Measurements from ENCODE around the gene POLR2F. TPM values are rescaled to one million over a fixed set of nuclear protein-coding genes. Genes with fewer than 3 reads are reported as not detected.

POLR2F gene
- total RNA-seq, 2 donors from 2014 or later, result 43.8 to 119 TPM

GRCh38 chr22:38017272-38017920 is 63.9 kb downstream of the POLR2F start:
- Histone ChIP-seq H3K27ac (peak overlapping the region; percentile 36 to 83 (median 82)), H3K36me3 (replicated peaks in 1 of 2; ENCODE audit: insufficient read depth in 1 of 2, low read depth in 2 of 2) (no peaks in the 10 kb centered on the region), H3K9me3 (no peaks in the 10 kb centered on the region), H3K4me1 (peaks cover 21% of the 10 kb centered on the region), H3K4me3 (no peak overlapping the region), H3K27me3 (no peaks in the 10 kb centered on the region)
- ATAC-seq (peak; percentile 45), DNase-seq (peak; percentile 59 to 79 (median 71))
- TF ChIP-seq CTCF (IDR thresholded peaks at IDR 0.05) (no peak), POLR2A (IDR thresholded peaks at IDR 0.05) (no peak)
- intact Hi-C loops (cut with DNase I), result no loop called here
- WGBS, 2 donors, result 45 to 48% methylated on average over 5 to 7 of the region's 7 CpGs

- no peak for ATAC-seq
Measured at GRCh38 chr22:38017939-38018885, 64.7 kb downstream of the POLR2F start.

More at GRCh38 chr22:38017939-38018885, 64.7 kb downstream of the POLR2F start:
- intact Hi-C loops (cut with DNase I), result no loop called here
- WGBS, 2 donors, result 84 to 85% methylated on average over 11 to 12 of the region's 12 CpGs
- Histone ChIP-seq H3K4me3 (no peak overlapping the region), H3K4me1 (peaks cover 21% of the 10 kb centered on the region), H3K36me3 (replicated peaks in 1 of 2; ENCODE audit: insufficient read depth in 1 of 2, low read depth in 2 of 2) (no peaks in the 10 kb centered on the region), H3K27me3 (no peaks in the 10 kb centered on the region), H3K27ac (peak overlapping the region in 3 of 4 donors; percentile 81 to 83 (median 83)), H3K9me3 (no peaks in the 10 kb centered on the region)
- DNase-seq, result no peak
- no peak for TF ChIP-seq CTCF (IDR thresholded peaks at IDR 0.05)
- no peak for TF ChIP-seq POLR2A (IDR thresholded peaks at IDR 0.05)

Small RNAs within 50 kb of the gene (microRNA-seq; reads per million reads assigned to microRNA genes)
- 0 reads per million in 2 donors for gene MIR4534 (ENCODE audit: borderline number of aligned reads in 2 of 2, borderline replicate concordance in 2 of 2)
- gene MIR6820 (ENCODE audit: borderline number of aligned reads in 2 of 2, borderline replicate concordance in 2 of 2), result 0.93 to 1.3 reads per million in 2 donors

Other genes starting within 250 kb of the POLR2F start
- gene GCAT, start 145.8 kb upstream of the POLR2F start, total RNA-seq, result 10 to 100 TPM; 31.6 to 42.5 TPM
- gene GALR3, start 130.3 kb upstream of the POLR2F start, total RNA-seq, result not detected
- gene ANKRD54, start 109.4 kb upstream of the POLR2F start, total RNA-seq, result 10 to 100 TPM; 38.1 to 88.0 TPM
- gene EIF3L, start 104.3 kb upstream of the POLR2F start, total RNA-seq, result 100 to 1,000 TPM; 139 to 230 TPM
- gene MICALL1, start 47.4 kb upstream of the POLR2F start, total RNA-seq, result 10 to 100 TPM; 19.2 to 34.9 TPM
- gene C22orf23, start 98 bp upstream of the POLR2F start, total RNA-seq, result not detected
- gene SOX10, start 30.9 kb downstream of the POLR2F start, total RNA-seq, result under 1 TPM in 1 of 2 donors, not detected in 1; 0.66 TPM
- gene PICK1, start 103.7 kb downstream of the POLR2F start, total RNA-seq, result 10 to 100 TPM; 39.7 to 52.4 TPM
- not detected for gene SLC16A8, start 130.5 kb downstream of the POLR2F start, total RNA-seq
- 1 to 10 TPM in 1 of 2 donors, under 1 TPM in 1; 0.66 to 4.4 TPM for gene BAIAP2L2, start 157.0 kb downstream of the POLR2F start, total RNA-seq
- gene PLA2G6, start 228.1 kb downstream of the POLR2F start, total RNA-seq, result 10 to 100 TPM; 41.5 to 68.0 TPM
- gene MAFF, start 248.3 kb downstream of the POLR2F start, total RNA-seq, result 10 to 100 TPM; 16.9 to 35.6 TPM

All from body of pancreas (tissue), 4 donors.